HepG2 (cell line): ENCODE data around the gene TMEM14C. TPM values are rescaled to one million over a fixed set of nuclear protein-coding genes. Genes with fewer than 3 reads are reported as not detected.
A peak's percentile ranks its signal among the peaks of the same experiment; 100 is the strongest.

Experiments used
- CENPT ChIP-seq: sonication (generic); formaldehyde crosslinking; IDR thresholded peaks from 2 replicates; pipeline ENCODE4 v1.8.0; 2022; ENCODE audit warnings: low read depth, mild to moderate bottlenecking, moderate library complexity, missing genetic modification reagents
- HOXA5 ChIP-seq: sonication (generic); formaldehyde crosslinking; IDR thresholded peaks from 2 replicates; pipeline ENCODE4 v1.4.0; 2020; ENCODE audit warnings: missing genetic modification reagents
- MNT ChIP-seq: fragments of 450-650 bp; IDR thresholded peaks from 2 replicates; pipeline ENCODE4 v1.6.1; 2016
- NAIF1 ChIP-seq: sonication (generic); formaldehyde crosslinking; IDR thresholded peaks from 2 replicates; pipeline ENCODE4 v1.5.0; 2020; ENCODE audit warnings: mild to moderate bottlenecking, missing genetic modification reagents, borderline replicate concordance
- PLRG1 ChIP-seq: fragments of 450-650 bp; conservative IDR thresholded peaks from 2 replicates; pipeline ENCODE4 v1.6.1; 2016
- POLR2AphosphoS2 ChIP-seq: IDR thresholded peaks from 2 replicates; pipeline ENCODE4 v1.6.1; 2011; ENCODE audit warnings: low read depth, low read length, improper control_type of control experiment
- POLR2G ChIP-seq: fragments of 200-400 bp; formaldehyde crosslinking; IDR thresholded peaks from 2 replicates; pipeline ENCODE4 v1.6.1; 2018; ENCODE audit warnings: mild to moderate bottlenecking, low read depth, low read length, moderate library complexity
- SNRNP70 ChIP-seq: fragments of 200-400 bp; formaldehyde crosslinking; IDR thresholded peaks from 2 replicates; pipeline ENCODE4 v1.6.1; 2017; ENCODE audit warnings: mild to moderate bottlenecking, low read depth, low read length, moderate library complexity
- TBX3 ChIP-seq: fragments of 450-650 bp; IDR thresholded peaks from 2 replicates; pipeline ENCODE4 v1.6.1; 2017; ENCODE audit warnings: antibody characterized with exemption, mild to moderate bottlenecking, inconsistent platforms, borderline replicate concordance
- TFAP4 ChIP-seq: sonication (generic); IDR thresholded peaks from 2 replicates; pipeline ENCODE4 v1.6.1; 2016; ENCODE audit warnings: low read depth, borderline replicate concordance
- TFDP1 ChIP-seq: IDR thresholded peaks from 2 replicates; pipeline ENCODE4 v1.6.1; 2016; ENCODE audit warnings: missing compliant biosample characterization, missing genetic modification reagents, borderline replicate concordance
- THYN1 ChIP-seq: sonication (generic); formaldehyde crosslinking; IDR thresholded peaks from 2 replicates; pipeline ENCODE4 v1.8.1; 2023; ENCODE audit warnings: low read depth, mild to moderate bottlenecking, moderate library complexity, missing genetic modification reagents, borderline replicate concordance
- ZBTB4 ChIP-seq: sonication (generic); formaldehyde crosslinking; IDR thresholded peaks from 2 replicates; pipeline ENCODE4 v1.4.0; 2020; ENCODE audit warnings: missing genetic modification reagents, mild to moderate bottlenecking, borderline replicate concordance
- ZHX1 ChIP-seq: sonication (generic); formaldehyde crosslinking; IDR thresholded peaks from 2 replicates; pipeline ENCODE4 v1.8.1; 2022; ENCODE audit warnings: low read depth, mild to moderate bottlenecking, missing genetic modification reagents
- ZNF230 ChIP-seq: sonication (generic); formaldehyde crosslinking; IDR thresholded peaks from 2 replicates; pipeline ENCODE4 v1.4.0; 2020; ENCODE audit warnings: mild to moderate bottlenecking, missing genetic modification reagents
- ZNF232 ChIP-seq: sonication (generic); formaldehyde crosslinking; IDR thresholded peaks from 2 replicates; pipeline ENCODE4 v1.4.0; 2020; ENCODE audit warnings: missing genetic modification reagents, borderline replicate concordance
- ZNF317 ChIP-seq: sonication (generic); formaldehyde crosslinking; IDR thresholded peaks from 2 replicates; pipeline ENCODE4 v1.5.0; 2020; ENCODE audit warnings: mild to moderate bottlenecking, missing genetic modification reagents
- ZNF367 ChIP-seq: sonication (generic); formaldehyde crosslinking; IDR thresholded peaks from 2 replicates; pipeline ENCODE4 v1.4.0; 2020; ENCODE audit warnings: missing genetic modification reagents, borderline replicate concordance
- ZNF816 ChIP-seq: sonication (generic); formaldehyde crosslinking; IDR thresholded peaks from 2 replicates; pipeline ENCODE4 v1.8.0; 2022; ENCODE audit warnings: missing genetic modification reagents, mild to moderate bottlenecking, borderline replicate concordance
- polyA plus RNA-seq, 8 experiments: library from polyadenylated mRNA; depleted of rRNA in 3 of 8; stranded (reverse) in 7 of 8; unstranded in 1 of 8; fragments of >200 nt; fragmentation: Illumina TruSeq in 4 of 8; extraction: Trizol in 4 of 8; gene quantifications; 2 replicates each; pipeline versions ENCODE4 v1.2.1 to v1.2.3, GENCODE V29; 2011 to 2016; ENCODE audit warnings: low read depth in 4 of 8, missing spikeins in 1 of 8, mixed read lengths in 1 of 8; ENCODE audit not compliant: insufficient read depth in 1 of 8
- total RNA-seq, 5 experiments: library from RNA; depleted of rRNA; stranded (reverse); fragments of >200 nt; fragmentation: Illumina TruSeq; extraction: Trizol; gene quantifications; 2 replicates each; pipeline ENCODE4 v1.2.3, GENCODE V29; 2016; ENCODE audit warnings: low read depth in 1 of 5

The TMEM14C gene
- total and polyA plus RNA-seq, 2 of the 13 experiments (the other 11 are each of a cell fraction or from before 2014, with no cell fraction given) = 184 TPM

- TF ChIP-seq NAIF1 (CRISPR knock-in tag) (peak; percentile 47; the same call in 1 of the 2 replicates), ZNF367 (CRISPR knock-in tag) (0 out of 2 replicates have a peak, but pooled peaks have one; percentile 25), POLR2G (peak; percentile 98), ZNF232 (CRISPR knock-in tag) (peak; percentile 79; the same call in 1 of the 2 replicates), SNRNP70 (no peak), ZHX1 (CRISPR knock-in tag) (no peak), TBX3 (peak; percentile 82; the same call in 1 of the 2 replicates), HOXA5 (CRISPR knock-in tag) (peak; percentile 79; the same call in 1 of the 2 replicates), ZBTB4 (CRISPR knock-in tag) (no peak; the same call in 1 of the 2 replicates), MNT (peak; percentile 91), TFDP1 (CRISPR knock-in tag) (peak; percentile 70; the same call in 1 of the 2 replicates), THYN1 (CRISPR knock-in tag) (no peak), POLR2AphosphoS2 (no peak), ZNF230 (CRISPR knock-in tag) (no peak; the same call in 1 of the 2 replicates), CENPT (CRISPR knock-in tag) (no peak), ZNF816 (CRISPR knock-in tag) (peak; percentile 74; the same call in 1 of the 2 replicates), TFAP4 (peak; percentile 93), ZNF317 (CRISPR knock-in tag) (peak; percentile 74), PLRG1 (no peak)
Measured at GRCh38 chr6:10694302-10695085, 28.4 kb upstream of the TMEM14C start, which contains the start of the genes C6orf52 and PAK1IP1 (continued).
